ENCODE results near the gene ADAMTS13.
"Not testable (repeated sequence)": the region's sequence is repeated elsewhere in the genome, so short reads cannot be mapped to it uniquely, and the experiment has no call there.

The ADAMTS13 gene

DNA sequence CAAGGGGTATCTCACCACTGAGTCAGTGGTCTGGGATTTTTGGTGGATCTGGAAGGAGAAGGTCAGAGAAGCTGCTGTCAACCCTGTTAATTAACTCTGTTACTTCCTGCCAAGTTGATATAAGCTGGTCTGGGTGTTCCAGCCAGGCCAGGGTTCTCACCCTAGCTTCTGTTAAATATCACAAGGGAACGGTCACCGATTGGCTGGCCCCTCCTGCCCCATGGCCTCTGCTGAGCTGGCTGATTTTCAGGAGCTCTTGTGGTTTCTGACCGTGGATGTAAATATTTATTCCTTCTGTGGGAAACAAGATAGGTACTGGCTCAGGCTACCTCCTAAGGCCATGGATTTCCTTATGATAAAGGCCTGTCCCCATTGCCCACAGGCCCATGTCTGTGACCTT, 1.0 kb downstream of the ADAMTS13 start:
- in situ Hi-C loops (cut with MboI; ENCODE audit: low sequenced_read_pairs): no loop called here

DNA sequence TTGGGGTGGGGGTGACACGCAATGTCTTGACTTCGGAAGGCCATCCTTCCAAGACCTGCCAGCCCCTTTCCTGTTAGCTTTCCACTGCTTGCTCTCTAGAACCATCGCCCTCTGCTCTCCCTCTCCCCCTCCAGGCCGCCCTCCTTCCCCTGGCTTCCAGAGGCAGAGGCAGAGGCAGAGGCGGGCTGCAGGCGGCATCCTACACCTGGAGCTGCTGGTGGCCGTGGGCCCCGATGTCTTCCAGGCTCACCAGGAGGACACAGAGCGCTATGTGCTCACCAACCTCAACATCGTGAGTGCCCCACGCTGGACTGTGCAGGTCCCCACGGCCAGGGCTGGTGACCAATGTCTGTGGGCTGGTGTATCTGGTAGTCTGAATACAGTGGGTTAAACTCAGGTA, 2.0 kb downstream of the ADAMTS13 start:
- in situ Hi-C loops (cut with MboI; ENCODE audit: low sequenced_read_pairs): no loop called here

GRCh38 chr9:133425049-133425632, 3.0 kb downstream of the ADAMTS13 start:
- in situ Hi-C loops (cut with MboI; ENCODE audit: low sequenced_read_pairs): no loop called here

DNA sequence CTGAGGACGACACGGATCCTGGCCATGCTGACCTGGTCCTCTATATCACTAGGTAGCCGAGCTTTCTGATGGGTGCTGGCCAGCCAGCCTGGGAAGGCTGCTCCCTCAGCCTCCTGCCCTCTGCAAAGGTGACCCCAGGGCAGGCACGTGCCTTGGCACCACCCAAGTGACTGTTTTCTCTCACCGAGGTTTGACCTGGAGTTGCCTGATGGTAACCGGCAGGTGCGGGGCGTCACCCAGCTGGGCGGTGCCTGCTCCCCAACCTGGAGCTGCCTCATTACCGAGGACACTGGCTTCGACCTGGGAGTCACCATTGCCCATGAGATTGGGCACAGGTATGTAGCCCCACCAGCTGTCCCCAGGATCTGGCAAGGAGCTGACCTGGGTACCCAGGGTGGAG, 3.8 kb downstream of the ADAMTS13 start:
- in situ Hi-C loops (cut with MboI; ENCODE audit: low sequenced_read_pairs): no loop called here

DNA sequence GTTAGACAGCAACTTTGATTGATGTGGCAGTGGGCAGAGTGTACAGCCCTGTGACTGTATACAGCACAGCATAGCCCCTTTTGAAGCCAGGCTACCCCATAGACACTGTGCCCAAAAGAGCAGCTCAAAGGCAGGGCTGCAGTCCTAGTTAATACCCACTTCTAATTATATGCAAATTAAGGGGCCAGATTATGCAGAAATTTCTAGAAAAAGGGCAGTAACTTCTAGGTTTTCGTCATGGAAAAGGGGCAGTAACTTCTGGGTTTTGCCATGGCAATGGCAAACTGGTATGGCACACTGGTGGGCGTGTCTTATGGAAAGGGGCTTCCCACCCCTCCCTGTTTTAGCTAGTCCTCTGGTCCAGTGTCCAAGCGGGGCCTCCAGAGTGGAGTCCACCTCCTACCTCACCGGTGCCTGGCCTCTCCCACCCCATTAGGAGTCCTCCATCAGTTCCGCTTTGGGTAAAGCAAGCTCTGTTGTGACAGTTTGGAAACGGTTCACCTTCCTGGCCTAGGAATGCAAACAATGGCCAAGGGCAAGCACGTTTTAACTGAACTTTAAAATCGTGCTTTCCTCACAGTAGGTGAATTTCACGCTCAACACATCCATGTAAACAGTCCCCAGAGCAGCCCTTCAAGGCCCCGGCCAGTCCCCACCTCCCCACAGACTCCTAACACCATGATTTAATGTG, 5.6 kb downstream of the ADAMTS13 start:
- in situ Hi-C loops (cut with MboI; ENCODE audit: low sequenced_read_pairs): no loop called here

GRCh38 chr9:133428617-133429101, 6.5 kb downstream of the ADAMTS13 start:
- in situ Hi-C loops (cut with MboI; ENCODE audit: low sequenced_read_pairs): no loop called here

GRCh38 chr9:133429214-133429613, 7.0 kb downstream of the ADAMTS13 start:
- in situ Hi-C loops (cut with MboI; ENCODE audit: low sequenced_read_pairs): no loop called here

DNA sequence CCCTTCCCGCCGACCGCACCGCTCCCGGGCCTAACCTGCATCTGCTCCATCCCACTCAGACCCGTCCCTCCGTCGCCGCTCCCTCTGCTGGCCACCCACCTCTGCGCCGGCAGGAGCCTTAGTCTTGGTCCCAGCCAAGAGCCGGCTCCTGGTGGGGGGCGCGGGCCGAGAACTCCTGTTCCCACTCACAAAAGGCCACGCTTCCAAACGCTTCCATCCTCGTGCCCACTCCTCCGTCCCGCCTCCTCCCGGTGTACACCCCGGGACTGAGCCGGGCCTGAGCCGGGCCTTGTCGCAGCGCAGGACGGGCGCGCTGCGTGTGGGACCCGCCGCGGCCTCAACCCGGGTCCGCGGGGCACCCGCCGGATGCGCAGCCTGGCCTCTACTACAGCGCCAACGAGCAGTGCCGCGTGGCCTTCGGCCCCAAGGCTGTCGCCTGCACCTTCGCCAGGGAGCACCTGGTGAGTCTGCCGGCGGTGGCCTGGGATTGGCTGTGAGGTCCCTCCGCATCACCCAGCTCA, 7.5 kb downstream of the ADAMTS13 start:
- in situ Hi-C loops (cut with MboI; ENCODE audit: low sequenced_read_pairs): no loop called here

DNA sequence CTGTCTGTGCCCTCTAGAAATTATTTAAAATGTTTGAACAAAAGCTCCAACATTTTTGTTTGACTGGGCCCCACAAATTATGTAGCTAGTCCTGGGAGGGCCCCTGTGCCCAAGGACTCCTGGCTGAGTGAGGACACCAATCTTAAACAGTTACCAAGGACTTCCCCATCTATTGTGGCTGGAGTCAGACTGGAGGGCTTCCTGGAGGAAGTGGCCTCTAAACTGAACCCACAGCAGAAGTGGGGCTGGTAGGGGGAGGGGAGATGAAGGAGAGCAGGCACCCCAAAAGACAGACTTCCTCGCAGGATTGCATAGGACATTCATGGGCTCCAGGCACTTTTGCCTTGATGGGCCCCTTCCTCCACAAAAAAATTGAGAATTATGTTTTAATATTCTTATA, 8.1 kb downstream of the ADAMTS13 start:
- in situ Hi-C loops (cut with MboI; ENCODE audit: low sequenced_read_pairs): no loop called here

- in situ Hi-C loops (cut with MboI; ENCODE audit: low sequenced_read_pairs): no loop called here
These were observed 11.2 kb downstream of the ADAMTS13 start for GRCh38 chr9:133433351-133433843.

- in situ Hi-C loops (cut with MboI; ENCODE audit: low sequenced_read_pairs): no loop called here
These were observed 14.5 kb downstream of the ADAMTS13 start for GRCh38 chr9:133436681-133437080.

- in situ Hi-C loops (cut with MboI; ENCODE audit: low sequenced_read_pairs): no loop called here
These were observed 15.8 kb downstream of the ADAMTS13 start for GRCh38 chr9:133437753-133438531.

DNA sequence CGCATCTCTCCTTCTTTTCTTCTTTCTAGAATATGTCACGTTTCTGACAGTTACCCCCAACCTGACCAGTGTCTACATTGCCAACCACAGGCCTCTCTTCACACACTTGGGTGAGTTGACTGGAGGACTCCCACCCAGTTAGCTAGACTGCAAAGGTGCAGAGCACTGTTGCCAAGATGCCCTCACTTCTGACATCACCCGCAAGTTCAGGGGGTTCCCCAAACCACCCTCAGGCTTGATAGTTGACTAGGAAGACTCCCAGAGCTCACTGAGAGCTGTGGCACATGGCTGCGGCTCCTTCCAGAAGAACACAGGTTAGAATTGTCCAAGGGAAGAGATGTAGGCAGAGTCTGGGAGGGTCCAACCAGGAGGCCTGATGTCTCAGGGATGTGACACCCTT, 17.2 kb downstream of the ADAMTS13 start:
- in situ Hi-C loops (cut with MboI; ENCODE audit: low sequenced_read_pairs): no loop called here

GRCh38 chr9:133440874-133441273, 18.7 kb downstream of the ADAMTS13 start:
- in situ Hi-C loops (cut with MboI; ENCODE audit: low sequenced_read_pairs): no loop called here

DNA sequence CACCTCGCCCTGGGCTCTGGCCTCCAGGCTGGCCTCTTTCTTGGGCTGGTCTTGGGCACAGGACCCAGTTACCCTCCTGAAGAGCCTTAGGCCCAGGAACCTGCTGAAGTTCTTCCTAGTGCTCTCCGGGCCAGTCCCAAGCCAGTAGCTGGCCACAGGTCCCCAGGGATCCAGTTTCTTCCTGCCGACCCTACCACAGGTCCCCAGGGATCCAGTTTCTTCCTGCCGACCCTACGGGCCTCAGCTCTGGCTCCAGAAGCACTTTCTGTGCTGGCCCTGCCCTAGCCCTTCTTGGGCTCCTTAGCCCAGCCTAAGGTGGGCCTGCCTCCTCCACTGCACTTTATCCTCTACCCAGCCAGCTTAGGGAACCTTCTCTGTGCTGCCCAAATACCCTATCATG, 19.4 kb downstream of the ADAMTS13 start:
- in situ Hi-C loops (cut with MboI; ENCODE audit: low sequenced_read_pairs): no loop called here

GRCh38 chr9:133443248-133443647, 21.1 kb downstream of the ADAMTS13 start:
- in situ Hi-C loops (cut with MboI; ENCODE audit: low sequenced_read_pairs): no loop called here

DNA sequence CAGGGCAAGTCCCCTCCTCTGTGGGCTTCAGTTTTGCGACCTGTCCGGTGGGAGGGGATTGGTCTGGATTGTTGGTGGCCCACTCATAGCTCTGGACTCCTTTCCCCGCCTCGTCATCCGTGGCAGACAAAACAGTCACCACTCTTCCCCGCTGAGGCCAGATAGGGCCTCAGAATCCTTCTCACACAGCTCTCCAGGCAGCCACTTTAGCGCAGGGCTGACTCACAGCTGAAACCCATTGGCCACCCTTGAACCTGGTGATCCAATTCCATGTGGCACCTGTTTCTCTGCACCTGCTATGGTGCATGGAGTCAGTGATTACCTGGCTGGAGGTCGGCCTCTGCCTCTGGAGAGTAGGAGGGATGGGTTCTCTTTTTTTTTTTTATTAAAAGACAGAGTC, 21.8 kb downstream of the ADAMTS13 start:
- in situ Hi-C loops (cut with MboI; ENCODE audit: low sequenced_read_pairs): no loop called here

DNA sequence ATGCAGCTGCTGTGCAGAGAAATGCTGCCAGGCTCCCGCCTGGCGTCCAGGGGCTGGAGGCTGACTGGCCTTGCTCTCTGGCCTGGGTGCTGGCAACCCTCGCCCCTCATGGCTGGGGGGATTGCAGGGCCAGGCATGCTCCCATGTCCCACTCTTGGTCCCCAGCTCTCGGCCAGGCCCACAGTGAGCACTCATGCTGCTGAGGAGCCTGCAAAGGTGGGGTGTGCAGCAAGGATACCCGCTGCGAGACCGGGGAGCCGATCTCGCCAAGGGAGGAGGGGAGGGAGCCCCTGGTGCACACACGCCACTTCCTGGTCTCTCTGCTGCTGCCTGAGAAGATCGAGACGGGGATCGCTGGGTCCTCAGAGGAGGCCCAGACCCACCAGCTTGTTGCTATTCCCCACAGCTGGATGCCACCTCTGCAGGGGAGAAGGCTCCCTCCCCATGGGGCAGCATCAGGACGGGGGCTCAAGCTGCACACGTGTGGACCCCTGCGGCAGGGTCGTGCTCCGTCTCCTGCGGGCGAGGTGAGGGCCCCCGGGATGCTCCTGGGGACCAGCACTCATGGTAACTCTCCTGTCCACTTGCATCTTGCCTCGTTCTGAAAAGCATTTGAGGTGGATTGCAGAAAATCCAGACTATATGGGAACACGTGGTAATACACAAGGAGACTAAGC, 23.3 kb downstream of the ADAMTS13 start:
- in situ Hi-C loops (cut with MboI; ENCODE audit: low sequenced_read_pairs): no loop called here

DNA sequence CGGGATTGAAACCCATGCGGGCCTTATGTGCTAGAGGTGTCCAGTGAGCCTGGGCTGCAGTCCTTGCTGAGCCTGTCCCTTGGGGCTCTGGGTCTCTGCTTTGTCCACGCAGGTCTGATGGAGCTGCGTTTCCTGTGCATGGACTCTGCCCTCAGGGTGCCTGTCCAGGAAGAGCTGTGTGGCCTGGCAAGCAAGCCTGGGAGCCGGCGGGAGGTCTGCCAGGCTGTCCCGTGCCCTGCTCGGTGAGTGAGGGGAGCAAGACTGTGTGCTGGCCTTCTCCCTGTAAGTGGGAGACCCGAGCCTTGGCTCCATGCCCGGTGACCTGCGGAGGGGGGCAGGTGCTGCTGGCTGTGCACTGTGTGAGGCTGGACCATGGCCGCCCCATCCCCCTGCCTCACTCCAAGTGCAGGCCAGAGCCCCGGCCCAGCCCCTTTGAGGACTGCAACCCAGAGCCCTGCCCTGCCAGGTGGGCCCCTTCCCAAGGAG, 26.4 kb downstream of the ADAMTS13 start:
- in situ Hi-C loops (cut with MboI; ENCODE audit: low sequenced_read_pairs): no loop called here

DNA sequence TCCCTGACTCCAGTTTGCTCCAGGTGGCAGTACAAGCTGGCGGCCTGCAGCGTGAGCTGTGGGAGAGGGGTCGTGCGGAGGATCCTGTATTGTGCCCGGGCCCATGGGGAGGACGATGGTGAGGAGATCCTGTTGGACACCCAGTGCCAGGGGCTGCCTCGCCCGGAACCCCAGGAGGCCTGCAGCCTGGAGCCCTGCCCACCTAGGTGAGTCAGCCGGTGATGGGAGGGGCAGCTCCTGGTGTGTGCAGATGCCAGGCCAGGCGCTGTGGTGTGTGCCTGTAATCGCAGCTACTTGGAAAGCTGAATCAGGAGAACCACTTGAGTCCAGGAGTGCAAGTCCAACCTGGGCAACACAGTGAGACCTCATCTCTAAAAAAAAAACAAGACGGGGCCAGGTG, 27.6 kb downstream of the ADAMTS13 start:
- in situ Hi-C loops (cut with MboI; ENCODE audit: low sequenced_read_pairs): no loop called here

DNA sequence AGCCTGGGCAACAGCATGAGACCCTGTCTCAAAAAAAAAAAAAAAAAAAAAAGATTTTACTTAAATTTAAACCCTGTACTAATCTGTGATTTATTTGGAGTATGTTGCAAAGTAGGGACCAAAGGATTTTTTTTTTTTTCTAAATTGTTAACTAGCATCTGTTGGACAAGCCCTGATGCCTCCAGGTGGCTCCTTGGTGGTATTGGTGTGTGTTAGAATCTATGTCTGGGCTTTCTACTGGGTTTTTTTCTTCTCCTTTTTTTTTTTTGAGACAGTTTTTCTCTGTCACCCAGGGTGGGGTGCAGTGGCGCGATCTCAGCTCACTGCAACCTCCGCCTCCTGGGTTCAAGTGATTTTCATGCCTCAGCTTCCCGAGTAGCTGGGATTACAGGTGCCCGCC, 29.7 kb downstream of the ADAMTS13 start:
- in situ Hi-C loops (cut with MboI; ENCODE audit: low sequenced_read_pairs): not testable (repeated sequence)

All from HL-60/S4 (cell line).